HG03066 (cell line): ENCODE data around the gene ADARB2.

ENCODE experiments used
- ATAC-seq: cut with Tn5 transposase; IDR thresholded peaks from one replicate; pipeline ENCODE4 v1.9.1; 2021; ENCODE audit warnings: low read depth; ENCODE audit not compliant: unreplicated experiment

Gene ADARB2

DNA sequence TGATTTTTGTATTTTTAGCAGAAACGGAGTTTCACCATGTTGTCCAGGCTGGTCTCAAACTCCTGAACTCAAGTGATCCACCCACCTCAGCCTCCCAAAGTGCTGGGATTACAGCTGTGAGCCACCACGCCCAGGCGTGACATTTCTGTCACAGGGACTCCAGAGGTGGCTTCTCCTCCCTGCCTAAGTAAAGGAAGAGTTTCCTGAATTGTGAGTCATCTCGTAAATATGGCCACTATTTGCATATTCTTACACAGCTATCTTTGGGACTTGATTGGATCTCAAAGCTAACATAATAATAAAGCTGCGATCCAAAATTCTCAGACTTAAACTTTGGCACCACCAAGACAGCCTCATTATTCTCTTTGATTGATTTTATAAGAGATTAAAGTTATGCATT lies 50.1 kb downstream of the ADARB2 start:
- no peak for ATAC-seq

DNA sequence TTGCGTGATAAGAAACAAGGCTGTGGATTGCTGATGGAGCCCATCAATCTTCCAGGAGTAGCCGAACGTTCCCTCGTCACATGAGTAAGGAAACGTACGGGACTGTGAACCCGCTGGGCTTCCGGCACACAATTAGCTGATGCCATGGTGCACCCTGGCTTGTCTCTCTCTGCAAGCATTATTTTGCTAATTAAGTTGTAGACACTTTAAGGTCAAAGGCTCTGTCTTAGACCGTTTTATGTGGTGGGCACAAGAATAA lies 50.9 kb downstream of the ADARB2 start:
- ATAC-seq, result no peak

GRCh38 chr10:1685699-1686490 lies 51.4 kb downstream of the ADARB2 start:
- ATAC-seq, result no peak

GRCh38 chr10:1684991-1685390 lies 52.3 kb downstream of the ADARB2 start:
- ATAC-seq, result no peak

DNA sequence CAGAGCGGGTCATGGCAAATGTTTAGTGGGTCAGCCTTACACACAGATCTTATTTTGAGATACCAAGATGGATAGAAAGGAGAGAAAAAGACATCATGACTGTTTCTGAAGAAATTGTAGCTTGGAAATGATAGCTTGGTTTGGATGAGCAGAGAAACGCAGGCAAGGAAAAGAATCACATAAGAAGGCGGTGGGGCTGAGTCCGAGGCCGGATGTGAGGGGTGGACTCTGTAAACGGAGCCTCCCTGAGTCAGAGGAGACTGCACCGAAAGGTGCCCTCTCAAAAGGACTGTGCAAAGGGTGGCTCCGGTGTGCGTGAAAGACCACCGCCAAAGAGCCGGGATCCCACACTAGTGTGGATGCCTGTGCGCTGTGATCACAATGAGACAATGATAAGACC lies 53.7 kb downstream of the ADARB2 start:
- ATAC-seq, result no peak

- ATAC-seq, result no peak
Measured at GRCh38 chr10:1679821-1680650, 57.3 kb downstream of the ADARB2 start.

DNA sequence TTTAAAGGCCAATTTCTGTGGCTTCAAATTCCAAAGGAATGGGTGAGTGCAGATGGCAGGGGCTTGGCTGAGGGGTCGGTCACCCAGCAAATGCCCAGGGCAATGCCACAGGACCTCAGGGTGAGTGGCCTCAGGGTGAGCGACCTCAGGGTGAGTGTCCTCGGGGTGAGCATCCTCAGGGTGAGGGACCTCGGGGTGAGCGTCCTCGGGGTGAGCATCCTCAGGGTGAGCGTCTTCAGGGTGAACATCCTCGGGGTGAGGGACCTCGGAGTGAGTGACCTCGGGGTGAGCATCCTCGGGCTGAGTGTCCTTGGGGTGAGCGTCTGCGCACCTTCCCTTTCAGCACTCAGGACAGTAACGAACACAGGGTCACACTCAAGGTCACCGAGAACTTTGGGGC lies 59.2 kb downstream of the ADARB2 start:
- ATAC-seq, result no peak

GRCh38 chr10:1677307-1677939 lies 59.9 kb downstream of the ADARB2 start:
- ATAC-seq, result no peak

DNA sequence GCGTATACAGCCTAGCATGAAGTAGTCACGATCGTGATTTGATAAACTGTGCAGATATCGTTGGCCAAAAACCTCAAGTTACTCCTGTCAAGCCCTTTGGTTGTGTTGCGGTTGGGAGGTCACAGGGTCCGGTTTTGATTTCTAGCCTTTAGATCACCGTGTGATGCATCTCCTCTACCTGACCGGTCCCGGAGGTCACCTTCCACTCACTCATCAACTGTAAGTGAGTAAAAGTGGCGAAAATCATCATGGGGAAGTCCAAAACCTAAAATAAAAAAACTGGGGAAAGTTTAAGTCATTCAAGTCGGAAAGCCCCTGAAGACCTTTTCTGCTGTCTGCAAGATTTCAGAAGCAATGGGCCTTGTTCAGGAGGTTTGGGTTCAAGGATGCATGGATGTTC lies 62.8 kb downstream of the ADARB2 start:
- peak; percentile 75 for ATAC-seq

DNA sequence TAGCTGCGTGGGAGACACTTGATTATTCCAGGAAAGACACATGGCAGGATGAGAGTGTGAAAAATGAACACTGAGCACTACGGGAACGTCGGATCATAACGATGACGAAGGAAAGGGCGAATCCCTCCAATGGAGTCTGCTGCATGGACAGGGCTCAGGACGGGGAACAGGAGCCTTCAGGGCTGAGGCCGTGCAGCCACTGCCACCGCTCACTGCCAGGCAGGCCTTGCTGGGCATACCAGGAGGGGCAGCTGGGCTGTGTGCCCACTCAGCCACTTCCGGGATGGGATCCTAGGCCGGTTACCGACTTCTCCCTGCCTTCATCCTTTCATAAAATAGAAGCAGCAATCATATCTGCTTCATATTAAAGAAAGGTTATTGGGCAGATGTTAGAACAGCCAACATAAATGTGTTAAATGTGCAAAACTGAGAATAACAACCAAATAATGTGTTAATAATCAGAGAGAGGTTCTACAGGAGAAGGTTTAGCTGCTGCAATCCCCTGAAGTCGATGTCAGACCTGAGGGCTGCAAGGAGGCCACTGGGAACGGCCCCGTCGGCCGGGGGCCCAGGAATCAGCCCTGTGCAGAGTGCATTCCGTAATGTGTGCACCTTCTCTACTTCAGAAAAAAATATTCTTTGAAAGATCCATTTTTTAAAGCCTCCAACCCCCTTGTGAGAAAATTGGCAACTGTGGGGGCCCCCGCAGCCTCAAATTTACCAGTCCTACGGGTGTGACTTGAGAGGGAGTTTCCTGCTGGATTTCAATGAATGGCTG lies 63.6 kb downstream of the ADARB2 start:
- no peak for ATAC-seq

DNA sequence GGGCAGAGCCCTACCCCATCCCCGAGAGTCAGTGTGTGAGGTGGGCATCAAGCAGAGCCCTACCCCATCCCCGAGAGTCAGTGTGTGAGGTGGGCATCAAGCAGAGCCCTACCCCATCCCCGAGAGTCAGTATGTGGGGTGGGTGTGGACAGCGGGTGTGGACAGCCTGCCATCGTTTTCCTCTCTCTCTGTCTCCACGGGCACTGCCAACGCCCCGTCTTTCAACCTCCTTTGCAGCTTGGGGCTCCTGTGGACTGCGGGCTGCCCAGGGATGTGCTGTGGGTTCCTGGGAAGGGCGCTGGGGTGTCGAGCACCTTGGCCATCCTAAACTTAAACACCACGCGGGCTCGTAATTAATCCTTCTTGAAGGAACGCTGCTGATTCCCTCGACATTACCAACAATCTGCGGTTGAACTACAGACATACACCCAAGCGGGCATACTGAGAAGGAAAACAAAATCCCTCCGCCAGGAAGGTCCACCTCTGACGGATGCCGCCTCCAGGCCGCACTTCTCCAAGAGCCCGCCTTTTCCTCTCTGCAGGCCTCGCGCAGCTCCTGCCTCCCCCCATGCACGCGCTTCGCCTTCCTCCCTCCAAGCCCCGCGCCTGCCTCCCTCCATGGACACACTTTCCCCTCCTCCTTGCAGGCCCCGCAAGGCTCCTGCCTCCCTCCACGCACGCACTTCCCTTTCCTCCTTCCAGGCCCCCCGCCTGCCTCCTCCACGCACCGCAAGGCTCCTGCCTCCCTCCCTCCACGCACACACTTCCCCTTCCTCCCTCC lies 65.1 kb downstream of the ADARB2 start:
- no peak for ATAC-seq

DNA sequence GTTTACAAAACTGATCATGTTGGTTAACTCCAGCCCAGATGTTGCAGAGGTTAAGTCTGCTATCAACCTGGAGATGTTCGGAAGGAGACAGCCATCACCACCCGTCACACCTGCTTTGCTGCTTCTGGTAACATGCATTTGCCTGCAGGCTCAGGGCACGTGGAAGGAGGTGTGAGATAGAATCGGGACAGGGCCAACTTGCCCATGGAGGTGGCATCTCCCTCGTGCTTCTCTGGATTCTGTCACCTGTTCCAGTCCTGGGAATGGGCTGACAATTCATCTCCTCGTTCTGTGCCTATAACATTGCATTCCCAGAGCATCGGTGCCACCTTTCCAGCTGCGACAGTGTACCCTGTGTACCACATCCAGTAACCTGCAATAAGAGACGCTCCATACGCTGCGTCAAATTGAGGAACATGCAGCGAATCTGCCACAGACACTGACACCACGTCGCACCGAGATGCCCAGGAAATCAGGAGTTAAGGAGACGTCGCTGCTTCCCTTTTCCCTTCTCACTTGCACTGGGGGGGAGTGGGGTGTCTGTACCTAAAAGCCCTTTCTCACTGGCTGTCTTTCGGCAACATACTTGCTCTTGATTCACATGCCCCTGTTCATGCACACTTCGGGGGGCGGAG lies 65.8 kb downstream of the ADARB2 start:
- ATAC-seq, result no peak

DNA sequence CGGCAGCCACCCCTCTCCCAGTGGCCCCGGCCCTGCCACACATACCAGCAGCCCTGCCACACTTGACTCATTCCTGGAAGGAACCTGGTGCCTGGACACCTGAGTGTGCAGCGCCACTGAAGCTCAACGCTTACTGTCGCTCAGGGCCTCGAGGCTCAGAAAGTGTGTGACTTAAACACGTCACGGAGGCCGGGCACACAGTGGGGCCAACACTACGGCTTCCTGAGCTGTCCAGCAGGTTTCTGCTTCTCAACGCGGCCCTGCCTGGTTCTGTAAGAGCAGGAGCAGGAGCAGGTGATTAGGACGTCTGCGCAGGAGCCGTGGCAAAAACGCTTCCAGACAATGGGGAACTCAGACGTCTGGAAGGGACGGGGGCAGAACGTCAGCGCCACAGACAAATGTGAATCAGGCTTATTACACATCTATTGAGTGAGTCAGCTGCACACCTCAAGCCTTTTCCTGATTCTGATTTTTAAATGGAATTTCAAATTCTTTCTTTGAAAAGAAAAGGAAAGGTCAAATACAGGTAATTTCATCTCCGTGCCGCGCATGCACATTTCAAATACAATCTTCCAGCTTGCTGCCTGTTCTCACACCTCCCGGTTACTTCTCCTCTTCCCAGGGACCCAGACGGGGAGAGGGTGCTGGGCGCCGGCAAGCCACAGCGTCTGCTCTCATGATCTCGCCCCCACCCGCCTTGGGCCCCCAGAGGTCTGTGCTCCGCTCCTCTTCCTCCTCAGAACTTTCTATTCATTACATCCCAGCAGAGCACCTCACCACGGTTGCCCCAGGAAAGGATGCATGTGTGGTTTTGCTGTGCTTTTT lies 66.6 kb downstream of the ADARB2 start:
- no peak for ATAC-seq

DNA sequence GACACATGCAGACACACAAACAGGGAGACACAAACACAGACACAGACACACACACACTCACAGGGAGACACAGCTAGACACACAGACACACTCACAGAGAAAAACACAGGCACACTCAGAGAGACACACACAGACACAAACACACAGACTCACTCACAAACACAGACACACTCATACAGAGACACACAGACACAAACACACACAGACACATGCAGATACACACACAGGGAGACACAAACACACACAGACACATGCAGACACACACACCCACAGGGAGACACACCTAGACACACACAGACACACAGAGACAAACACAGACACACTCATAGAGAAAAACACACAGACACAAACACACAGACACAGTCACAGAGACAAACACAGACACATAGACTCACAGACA lies 67.9 kb downstream of the ADARB2 start:
- ATAC-seq, result no peak

DNA sequence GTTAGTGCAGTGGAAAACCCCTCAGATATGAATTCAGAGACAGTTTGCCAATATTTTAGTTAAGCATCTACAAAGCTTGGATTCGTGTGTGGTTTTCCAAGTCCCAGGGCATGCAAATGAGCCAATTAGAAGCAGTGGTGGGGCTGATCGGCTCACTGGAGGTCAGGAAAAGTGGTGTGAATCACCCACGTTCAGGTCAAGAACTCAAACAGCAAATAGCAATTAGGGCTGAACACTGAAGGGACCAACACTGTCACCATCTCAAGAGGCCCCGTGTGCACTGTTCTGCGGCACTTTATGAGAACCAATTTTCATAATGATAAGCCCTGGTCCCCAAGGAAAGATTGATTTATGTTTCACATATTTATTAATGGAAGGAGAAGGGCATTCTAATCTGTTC lies 68.9 kb downstream of the ADARB2 start:
- no peak for ATAC-seq

DNA sequence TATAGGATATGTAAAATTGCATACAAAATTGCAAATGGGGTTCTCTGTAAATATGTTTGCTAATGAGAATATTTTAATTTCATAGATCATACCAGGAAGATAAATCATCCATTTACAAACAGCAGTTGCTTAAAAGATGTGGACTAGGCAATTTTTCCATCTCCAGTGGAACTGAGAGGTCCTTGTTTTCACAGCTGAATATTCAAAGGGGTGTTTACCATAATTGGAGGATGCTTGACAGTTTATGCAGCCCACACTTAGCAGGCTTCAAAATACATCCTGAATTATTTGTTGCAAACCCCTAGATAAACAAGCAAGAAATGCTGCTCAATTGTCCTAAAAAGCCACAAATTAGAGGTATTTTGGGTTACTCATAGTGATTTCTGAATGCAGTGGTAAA lies 69.9 kb downstream of the ADARB2 start:
- ATAC-seq, result no peak

DNA sequence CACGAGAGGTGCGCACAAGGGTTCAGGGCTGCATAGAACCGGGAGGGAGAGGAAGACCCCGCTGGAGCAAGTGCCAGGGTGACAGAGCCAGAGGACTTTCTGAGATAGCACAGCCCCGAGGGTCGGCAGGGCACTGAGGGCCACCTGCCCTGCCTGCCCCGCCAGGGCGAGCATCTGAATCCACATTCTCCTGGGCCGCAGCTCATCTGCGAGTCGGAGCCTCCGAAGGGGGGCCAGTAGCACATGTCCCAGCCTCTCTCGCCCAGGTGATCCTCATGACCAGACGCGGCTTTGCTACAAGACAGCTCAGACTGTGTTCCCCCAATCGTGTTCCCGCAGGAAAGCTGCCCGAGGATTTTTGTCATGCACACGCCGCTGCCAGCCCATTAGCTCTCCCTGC lies 71.2 kb downstream of the ADARB2 start:
- no peak for ATAC-seq

DNA sequence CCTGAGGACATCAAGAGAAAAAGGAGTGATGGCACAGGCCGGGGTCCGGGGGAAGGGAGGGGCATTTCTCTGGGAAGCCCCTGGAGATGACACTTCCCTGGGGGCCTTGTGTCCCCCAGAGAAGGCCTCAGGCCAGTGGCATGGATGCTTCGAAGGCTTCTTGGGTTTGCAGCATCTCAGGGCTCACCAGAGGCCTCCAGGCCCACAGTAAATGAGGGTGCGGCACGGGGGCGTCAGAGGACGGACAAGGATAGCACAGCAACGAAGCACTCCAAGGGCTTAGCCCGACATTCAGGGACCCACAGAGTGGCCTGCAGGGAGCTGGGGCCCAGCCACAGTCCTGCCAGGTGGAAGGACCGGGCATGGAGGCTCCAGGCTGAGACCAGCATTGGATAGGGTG lies 71.6 kb downstream of the ADARB2 start:
- ATAC-seq, result no peak
